Rectal smooth muscle tissue (tissue), 1 donor: ENCODE results near the gene SPECC1L.

Experiments used
- H3K27ac ChIP-seq: one replicate; pipeline ENCODE4 v1.7.0; 2013; ENCODE audit warnings: low read depth, low read length, inconsistent platforms
- H3K27me3 ChIP-seq: one replicate; pipeline ENCODE4 v1.7.0; 2013; ENCODE audit warnings: low read length; ENCODE audit not compliant: control insufficient read depth, insufficient read depth
- H3K36me3 ChIP-seq: one replicate; pipeline ENCODE4 v1.7.0; 2013; ENCODE audit warnings: low read length; ENCODE audit not compliant: control insufficient read depth, insufficient read depth
- H3K4me1 ChIP-seq: one replicate; pipeline ENCODE4 v1.7.0; 2013; ENCODE audit warnings: low read length; ENCODE audit not compliant: control insufficient read depth, insufficient read depth
- H3K4me3 ChIP-seq: one replicate; pipeline ENCODE4 v1.7.0; 2013; ENCODE audit warnings: low read length
- H3K9ac ChIP-seq: one replicate; pipeline ENCODE4 v1.7.0; 2013; ENCODE audit warnings: low read length

The SPECC1L gene

GRCh38 chr22:24270556-24271385, at the start of gene SPECC1L:
Gene SPECC1L (plus strand): TSS chr22:24270831. CDS start chr22:24302232, 31,401 bp downstream.
- Histone ChIP-seq H3K9ac (peak within 1 kb of the TSS; percentile 69), H3K27me3 (no peaks in the 10 kb centered on the region), H3K4me1 (peaks cover 3% of the 10 kb centered on the region), H3K4me3 (peak within 1 kb of the TSS; percentile 83), H3K27ac (peak within 1 kb of the TSS; percentile 94), H3K36me3 (no peaks in the 10 kb centered on the region)

- H3K36me3 ChIP-seq, result no peaks in the 10 kb centered on the region
- no peaks in the 10 kb centered on the region for H3K27me3 ChIP-seq
- no peak overlapping the region for H3K4me3 ChIP-seq
- no peaks in the 10 kb centered on the region for H3K4me1 ChIP-seq
- no peak overlapping the region for H3K9ac ChIP-seq
- no peak overlapping the region for H3K27ac ChIP-seq
Observed at GRCh38 chr22:24224468-24224867, 46.2 kb upstream of the SPECC1L start.

- Histone ChIP-seq H3K27ac (no peak overlapping the region), H3K36me3 (no peaks in the 10 kb centered on the region), H3K4me1 (no peaks in the 10 kb centered on the region), H3K9ac (no peak overlapping the region), H3K4me3 (no peak overlapping the region), H3K27me3 (no peaks in the 10 kb centered on the region)
Observed at GRCh38 chr22:24225044-24225601, 45.5 kb upstream of the SPECC1L start.

GRCh38 chr22:24225951-24226350, 44.7 kb upstream of the SPECC1L start:
- H3K36me3 ChIP-seq, result no peaks in the 10 kb centered on the region
- H3K4me3 ChIP-seq, result no peak overlapping the region
- H3K27me3 ChIP-seq, result no peaks in the 10 kb centered on the region
- no peaks in the 10 kb centered on the region for H3K4me1 ChIP-seq
- no peak overlapping the region for H3K27ac ChIP-seq
- no peak overlapping the region for H3K9ac ChIP-seq

- Histone ChIP-seq H3K36me3 (no peaks in the 10 kb centered on the region), H3K27ac (no peak overlapping the region), H3K4me3 (no peak overlapping the region), H3K4me1 (no peaks in the 10 kb centered on the region), H3K9ac (no peak overlapping the region), H3K27me3 (no peaks in the 10 kb centered on the region)
Observed at GRCh38 chr22:24230911-24231656, 39.5 kb upstream of the SPECC1L start.

- Histone ChIP-seq H3K4me3 (no peak overlapping the region), H3K9ac (no peak overlapping the region), H3K27ac (no peak overlapping the region), H3K4me1 (no peaks in the 10 kb centered on the region), H3K36me3 (no peaks in the 10 kb centered on the region), H3K27me3 (no peaks in the 10 kb centered on the region)
Observed at GRCh38 chr22:24231706-24232105, 38.9 kb upstream of the SPECC1L start.

GRCh38 chr22:24232124-24232523, 38.5 kb upstream of the SPECC1L start:
- Histone ChIP-seq H3K4me1 (no peaks in the 10 kb centered on the region), H3K4me3 (no peak overlapping the region), H3K27ac (no peak overlapping the region), H3K27me3 (no peaks in the 10 kb centered on the region), H3K9ac (no peak overlapping the region), H3K36me3 (no peaks in the 10 kb centered on the region)

GRCh38 chr22:24232725-24233124, 37.9 kb upstream of the SPECC1L start:
- Histone ChIP-seq H3K36me3 (no peaks in the 10 kb centered on the region), H3K4me3 (no peak overlapping the region), H3K4me1 (no peaks in the 10 kb centered on the region), H3K27me3 (no peaks in the 10 kb centered on the region), H3K27ac (no peak overlapping the region), H3K9ac (no peak overlapping the region)

GRCh38 chr22:24233235-24233634, 37.4 kb upstream of the SPECC1L start:
- Histone ChIP-seq H3K27me3 (no peaks in the 10 kb centered on the region), H3K9ac (no peak overlapping the region), H3K27ac (no peak overlapping the region), H3K4me1 (no peaks in the 10 kb centered on the region), H3K36me3 (no peaks in the 10 kb centered on the region), H3K4me3 (no peak overlapping the region)

GRCh38 chr22:24233816-24234215, 36.8 kb upstream of the SPECC1L start:
- H3K4me1 ChIP-seq, result no peaks in the 10 kb centered on the region
- no peak overlapping the region for H3K27ac ChIP-seq
- no peak overlapping the region for H3K9ac ChIP-seq
- H3K27me3 ChIP-seq, result no peaks in the 10 kb centered on the region
- H3K36me3 ChIP-seq, result no peaks in the 10 kb centered on the region
- H3K4me3 ChIP-seq, result no peak overlapping the region

GRCh38 chr22:24235315-24235714, 35.3 kb upstream of the SPECC1L start:
- Histone ChIP-seq H3K27me3 (no peaks in the 10 kb centered on the region), H3K36me3 (no peaks in the 10 kb centered on the region), H3K4me3 (no peak overlapping the region), H3K4me1 (no peaks in the 10 kb centered on the region), H3K9ac (no peak overlapping the region), H3K27ac (no peak overlapping the region)

- H3K4me1 ChIP-seq, result no peaks in the 10 kb centered on the region
- no peaks in the 10 kb centered on the region for H3K27me3 ChIP-seq
- H3K36me3 ChIP-seq, result no peaks in the 10 kb centered on the region
- no peak overlapping the region for H3K27ac ChIP-seq
- H3K4me3 ChIP-seq, result no peak overlapping the region
- no peak overlapping the region for H3K9ac ChIP-seq
Observed at GRCh38 chr22:24236656-24237055, 34.0 kb upstream of the SPECC1L start.
